ELR (cell line): Measurements from ENCODE around the gene ATP10A.

ENCODE experiments used
- DNase-seq: peaks from one replicate; pipeline ENCODE4 v3.0.0-alpha.2; 2015; ENCODE audit warnings: low read depth

Gene ATP10A

DNA sequence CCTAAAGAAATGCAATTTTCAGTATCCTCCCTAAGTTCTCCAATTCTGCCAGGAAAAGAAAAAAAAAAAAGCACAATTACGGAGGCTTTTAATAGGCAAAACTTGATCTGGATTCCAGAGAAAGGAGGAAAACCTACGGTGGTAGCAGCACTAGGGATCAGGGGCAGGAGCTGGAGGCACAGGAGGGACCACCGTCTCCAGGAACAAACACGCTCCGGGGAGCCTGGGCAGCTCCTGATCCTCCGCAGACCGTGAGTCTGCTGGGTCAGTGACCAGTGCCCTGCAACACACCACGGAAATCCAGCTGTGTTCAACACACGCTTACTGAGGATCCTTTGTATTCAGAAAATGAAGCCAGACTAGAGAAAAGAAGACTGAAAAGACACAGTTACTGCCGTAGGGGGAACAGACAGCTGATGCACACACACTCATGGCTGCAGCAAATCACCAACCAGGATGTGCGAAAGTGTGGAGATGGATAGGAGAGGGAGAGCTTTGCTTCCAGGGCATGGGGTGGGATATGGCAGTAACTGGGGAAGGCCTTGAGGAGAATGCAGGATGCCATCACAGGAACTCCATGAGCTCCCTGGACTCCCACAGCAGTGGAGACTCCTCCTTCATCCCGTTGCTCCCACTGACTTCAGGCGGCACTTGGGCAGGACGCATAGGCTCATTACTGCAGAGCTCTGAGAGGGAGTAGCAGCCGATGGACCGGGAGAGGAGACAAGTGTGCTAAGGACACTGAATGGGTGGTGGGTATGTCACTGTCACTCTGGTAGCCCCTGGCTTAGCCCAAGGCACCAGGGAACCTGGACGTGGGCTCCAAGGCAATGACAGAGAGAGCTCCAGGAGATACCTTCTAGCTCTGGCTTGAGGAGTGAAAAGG, 167.0 kb downstream of the ATP10A start:
- DNase-seq, result no peak

DNA sequence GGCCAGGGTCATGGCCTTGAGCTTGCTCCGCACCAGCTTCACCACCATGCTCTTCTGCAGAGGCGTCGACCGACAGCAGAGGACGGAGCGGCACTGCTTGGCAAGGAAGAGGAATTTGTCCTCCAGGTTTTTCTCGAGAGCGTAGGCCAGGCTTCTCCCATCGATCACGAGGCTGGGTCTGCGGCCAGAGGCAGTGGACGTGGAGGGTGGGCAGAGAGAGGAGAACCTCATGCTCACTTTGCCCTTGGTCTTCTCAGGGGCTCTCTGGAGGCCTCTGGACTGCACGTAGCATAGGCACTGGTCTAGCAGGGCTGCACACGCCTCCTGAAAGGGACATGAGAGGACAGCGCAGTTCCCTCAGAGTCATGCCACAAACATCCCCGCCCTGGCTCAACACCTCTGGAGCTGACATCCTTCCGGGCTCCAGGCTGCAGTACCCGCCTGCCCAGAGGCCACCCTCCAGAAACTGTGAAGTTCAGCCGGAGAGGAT, 168.3 kb downstream of the ATP10A start:
- DNase-seq, result no peak

DNA sequence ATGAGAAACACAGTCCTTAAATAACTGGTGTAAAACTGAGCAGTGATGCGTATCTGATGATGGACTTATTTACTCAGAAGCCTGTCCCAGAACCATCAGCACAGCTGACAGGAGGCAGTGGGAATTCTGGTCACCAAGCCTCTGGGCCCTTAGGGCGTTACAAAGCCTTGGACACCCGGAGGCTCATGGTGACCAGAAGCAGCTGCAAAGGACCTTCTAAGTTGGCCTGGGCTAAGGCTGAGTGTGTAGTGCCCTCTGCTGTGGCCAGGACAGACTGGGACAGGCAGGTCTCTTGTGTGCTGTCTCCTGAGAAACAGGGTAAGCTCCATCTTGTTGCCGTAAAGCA, 168.9 kb downstream of the ATP10A start:
- no peak for DNase-seq

DNA sequence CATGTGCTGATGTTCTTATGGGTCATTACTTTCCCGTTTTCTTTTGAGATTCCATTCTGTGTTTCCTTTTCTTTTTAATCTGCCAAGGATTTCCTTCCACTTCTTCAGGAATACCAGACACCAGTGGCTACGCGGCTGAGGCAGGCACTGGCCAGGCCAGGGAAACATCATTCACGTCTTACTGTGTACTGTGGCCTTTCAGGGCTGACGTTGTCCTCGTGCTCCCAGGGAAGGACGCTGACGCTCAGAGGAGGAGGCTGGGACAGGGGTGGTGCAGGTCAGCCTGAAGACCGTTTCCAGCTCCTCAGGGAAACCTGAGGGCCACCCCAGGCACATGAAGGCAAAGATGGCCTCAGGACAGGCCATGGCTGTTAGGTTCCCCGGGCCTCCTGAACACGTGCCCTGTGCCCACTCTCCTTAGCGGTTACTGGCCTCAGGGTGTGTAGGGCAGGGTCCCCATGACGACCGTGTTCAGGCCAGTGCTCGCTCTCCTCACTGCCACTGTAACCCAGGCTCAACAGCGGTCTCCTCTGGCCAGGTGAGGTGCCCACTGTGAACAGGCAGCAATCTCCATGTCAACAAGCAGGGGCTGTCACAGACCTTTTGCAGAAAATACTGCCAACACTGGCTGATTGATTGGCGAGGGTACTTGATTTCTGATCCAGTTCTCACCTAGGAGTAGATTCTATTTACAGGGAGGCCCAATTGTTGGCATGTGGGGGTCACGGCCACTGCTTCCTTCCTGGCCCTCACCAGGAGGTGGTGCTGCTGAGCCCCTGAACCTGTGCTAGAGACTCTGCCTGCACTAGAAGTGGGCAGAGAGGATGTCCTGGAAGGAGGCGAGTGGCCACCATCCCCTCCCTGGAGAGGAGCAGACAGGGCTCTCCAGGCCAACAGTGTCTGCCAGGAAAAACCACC, 169.5 kb downstream of the ATP10A start:
- DNase-seq, result no peak

DNA sequence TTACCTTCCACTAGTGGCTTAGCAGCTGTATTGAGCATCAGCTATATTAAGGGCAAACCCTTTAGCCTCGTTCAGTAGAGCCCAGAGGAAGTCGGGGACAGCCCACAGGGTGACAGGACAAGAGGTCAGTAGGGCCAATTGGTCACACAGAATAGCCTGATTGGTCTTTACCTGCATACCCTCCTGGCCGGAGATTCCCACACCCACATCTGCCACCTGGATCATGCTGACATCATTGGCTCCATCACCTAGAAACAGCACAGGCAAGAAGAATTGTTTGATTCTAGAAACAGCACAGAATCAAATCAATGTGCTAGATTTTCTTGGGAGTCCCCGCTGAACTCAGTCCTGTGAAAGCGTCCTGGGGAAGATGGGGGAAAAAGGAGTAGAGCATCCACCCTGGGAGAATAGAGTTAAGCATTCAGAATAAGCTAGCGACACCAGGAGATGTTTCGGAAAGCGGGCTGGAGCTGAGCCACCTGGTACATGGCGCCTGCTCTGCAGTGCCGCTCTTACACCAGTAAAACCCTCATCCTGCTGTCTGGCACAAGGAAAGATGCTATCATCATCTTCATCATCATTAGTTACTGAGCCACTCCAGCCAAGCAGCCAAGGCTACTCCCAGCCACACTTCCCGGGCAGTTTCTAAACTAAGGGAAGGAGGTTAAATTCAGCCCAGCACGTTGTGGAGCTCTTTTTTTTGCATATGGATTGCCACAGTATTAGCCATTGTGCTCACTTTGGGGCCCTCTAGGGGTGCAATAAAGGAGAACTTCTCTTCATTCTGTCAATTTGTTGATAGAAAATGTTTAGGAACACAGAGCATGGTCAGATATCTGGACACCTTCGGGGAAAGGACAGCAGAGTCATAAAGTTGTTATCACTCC, 171.3 kb downstream of the ATP10A start:
- DNase-seq, result no peak

DNA sequence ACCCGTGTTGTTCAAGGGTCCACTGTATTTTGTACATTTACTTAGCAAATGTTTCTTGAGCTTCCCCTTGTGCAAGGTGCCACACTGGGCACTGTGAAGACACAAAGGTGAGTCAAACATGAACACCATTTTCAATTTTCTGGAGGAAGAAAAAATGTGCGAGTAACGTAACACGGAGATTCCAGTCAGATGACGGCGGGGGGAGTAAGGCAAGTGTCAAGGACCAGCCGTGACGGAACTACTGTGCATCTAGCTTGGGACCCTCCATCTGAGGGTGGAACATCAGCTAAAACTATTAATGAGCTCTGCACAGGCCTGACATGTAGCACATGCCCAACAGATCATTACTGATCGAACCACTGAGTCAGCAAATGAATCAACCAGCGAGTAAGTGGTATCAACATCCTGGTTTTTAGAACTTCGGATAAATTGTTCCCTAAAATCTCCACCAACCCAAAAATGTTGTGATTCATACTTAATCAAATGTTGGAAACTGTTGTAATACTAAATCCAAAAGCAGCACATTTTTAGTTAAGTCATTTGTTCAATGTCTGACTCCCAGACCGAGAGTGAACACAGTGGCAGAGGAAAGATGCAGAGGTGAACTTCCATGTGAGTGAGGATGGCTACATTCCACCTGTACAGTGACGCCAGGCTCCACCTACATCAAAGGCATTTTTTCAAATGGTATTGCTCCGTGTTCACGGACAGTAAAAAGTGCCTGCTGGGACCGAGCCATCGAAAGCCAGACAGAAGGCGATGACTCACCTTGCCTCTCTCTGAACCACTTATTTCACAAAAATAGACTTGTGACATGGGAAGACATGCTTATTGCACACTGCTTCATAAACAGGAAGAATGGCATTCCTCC, 172.2 kb downstream of the ATP10A start:
- DNase-seq, result no peak

DNA sequence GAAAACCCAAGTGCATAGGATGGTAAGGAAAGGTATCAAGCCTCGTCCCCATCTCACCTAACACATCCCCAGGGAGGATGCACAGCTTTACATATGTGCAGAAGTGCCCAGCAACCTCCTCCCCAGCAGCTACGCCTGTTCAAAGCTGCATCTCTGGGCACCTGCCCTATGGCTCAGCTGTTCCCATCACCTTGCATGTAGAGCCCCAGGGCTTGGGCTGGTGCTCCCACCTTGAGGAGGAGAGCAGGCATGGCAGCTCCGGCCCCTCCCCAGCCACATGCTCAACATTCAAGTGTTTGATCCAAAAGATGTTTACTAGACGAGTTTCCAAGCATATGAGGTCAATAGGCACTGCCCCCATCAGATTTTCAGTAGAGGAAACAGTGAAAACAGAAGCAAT, 173.5 kb downstream of the ATP10A start:
- DNase-seq, result no peak

DNA sequence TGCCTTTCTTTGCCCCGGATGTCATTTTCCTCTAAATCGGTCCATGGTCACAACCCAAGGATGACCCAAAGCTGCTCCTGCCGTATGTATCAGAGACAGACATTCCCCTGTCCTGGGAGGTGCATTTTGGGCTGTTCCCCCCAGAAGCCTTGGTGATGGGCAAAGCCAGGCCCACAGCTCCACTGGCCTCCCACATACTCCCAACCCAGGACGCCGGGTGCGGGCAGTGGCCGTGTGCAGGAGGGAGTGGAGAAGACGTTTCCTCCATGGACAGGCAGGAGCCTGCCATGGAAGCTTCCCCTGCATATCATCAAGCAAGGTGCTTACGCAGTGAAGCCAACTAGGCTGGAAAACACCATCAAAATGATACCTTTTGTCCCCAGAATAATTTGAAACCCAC, 175.0 kb downstream of the ATP10A start:
- DNase-seq, result no peak

DNA sequence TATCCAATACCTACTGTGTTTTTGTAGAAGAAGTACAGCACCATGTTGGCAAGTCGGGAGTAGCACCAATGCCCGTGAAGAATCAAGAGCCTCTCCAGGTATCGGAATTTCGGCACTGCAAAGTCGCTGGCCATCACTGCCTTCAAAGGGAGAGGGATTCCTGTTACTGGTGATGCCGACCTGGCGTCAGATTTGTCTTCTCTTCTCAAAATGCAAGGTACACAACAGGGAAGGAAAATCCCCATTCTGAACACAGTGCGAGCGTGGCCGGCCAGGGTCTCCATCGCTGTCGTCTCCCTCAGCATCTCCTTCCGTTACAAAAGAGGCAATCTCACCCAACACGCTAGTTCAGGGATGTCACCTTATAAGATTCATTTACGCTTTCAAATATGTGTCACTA, 175.4 kb downstream of the ATP10A start:
- no peak for DNase-seq

DNA sequence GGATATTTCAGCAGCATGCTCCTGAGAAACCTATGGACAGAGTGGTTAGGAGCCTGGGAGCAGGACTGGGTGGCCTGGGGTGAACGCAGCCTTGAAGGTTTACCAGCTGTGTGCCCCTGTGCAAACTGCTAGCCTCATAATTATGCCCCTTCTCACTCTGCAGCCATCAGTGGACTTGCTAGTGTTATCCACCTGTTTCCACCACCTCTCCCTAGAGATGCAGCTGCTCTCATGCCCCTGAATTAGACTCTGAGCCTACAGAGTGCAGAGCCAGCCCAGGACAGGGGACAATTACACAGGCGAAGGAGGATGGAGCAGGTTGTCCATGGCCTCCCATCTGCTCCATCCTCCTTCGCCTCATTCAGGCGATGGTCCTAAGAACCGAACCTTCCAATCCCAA, 175.9 kb downstream of the ATP10A start:
- no peak for DNase-seq

DNA sequence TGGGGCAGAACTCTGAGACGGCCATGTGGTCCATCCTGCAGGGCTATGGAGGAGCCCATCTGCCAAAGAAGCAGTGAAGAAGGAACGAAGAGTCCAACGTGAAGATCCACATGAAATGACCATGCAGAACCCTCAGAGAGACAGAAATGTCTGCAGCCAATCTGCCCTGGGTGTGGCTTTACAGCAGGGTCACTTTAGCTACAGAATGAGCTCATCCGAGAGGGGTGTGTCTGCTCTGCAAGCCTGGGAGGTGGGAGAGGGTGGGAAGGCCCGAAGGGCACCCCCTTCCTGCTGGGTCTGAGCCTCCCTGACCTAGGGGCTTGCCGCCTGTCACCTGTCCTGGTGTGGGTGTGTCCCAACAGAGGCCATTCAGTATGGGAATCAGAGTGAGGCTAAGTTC, 176.3 kb downstream of the ATP10A start:
- DNase-seq, result no peak

DNA sequence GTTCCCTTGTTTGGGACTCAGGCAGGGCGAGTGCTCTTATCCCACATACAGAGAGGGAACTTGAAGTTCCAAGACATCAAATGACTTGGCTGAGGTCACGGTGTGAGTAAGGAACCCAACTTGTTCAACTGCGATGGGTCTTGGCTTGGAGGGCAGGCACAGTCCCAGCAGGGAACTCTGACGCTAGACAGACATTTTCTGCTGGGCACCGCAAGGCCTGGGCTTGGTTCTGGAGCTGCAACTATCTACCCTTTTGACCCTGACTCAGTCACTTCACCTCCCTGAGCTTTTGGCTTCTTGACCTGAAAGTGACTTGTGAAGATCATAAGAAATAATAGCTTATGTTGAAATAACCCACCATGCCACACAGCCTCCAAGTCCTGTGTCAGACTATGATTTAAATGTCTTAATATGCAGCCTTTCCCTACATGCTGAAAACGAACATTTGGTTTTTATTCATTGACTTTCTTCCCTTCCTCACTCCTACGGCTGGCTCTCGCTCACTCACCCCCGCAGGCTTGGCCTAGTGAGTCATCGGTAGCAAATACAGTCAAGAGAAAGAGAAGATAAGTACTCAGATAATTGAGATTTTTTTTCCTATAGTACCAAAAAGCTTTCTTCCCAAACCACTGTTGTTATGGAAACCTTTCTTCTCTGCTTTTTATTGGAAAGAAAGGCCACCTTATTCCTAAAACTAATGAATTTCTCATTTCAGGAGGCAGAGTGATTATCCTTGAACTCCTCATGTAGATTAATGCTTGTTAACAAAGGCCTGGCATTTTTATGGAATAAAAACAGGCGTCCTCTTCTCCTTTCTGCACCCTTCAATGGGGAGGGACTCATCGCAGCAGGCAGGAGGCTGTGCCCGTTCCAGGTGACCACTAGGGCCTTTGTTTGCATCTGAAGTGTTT, 178.4 kb downstream of the ATP10A start:
- no peak for DNase-seq

DNA sequence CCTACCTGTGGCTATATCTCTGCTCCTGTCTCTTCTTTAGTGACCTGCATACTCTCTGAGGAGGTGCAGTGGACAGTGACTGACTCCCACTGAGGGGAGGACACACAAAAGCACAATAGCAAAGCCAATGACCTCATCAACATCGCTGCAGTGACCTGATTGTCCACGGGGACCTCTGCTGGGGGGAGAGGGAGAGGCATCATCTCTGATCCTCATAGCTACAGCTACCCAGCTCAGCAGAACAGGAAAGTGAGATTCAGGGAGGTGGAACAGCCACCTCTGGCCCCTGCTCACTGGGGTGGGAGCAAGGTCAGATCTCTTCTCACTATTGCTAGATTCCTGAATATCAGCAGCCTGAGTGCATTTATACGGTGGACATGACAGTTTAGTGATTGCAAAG, 179.2 kb downstream of the ATP10A start:
- no peak for DNase-seq

DNA sequence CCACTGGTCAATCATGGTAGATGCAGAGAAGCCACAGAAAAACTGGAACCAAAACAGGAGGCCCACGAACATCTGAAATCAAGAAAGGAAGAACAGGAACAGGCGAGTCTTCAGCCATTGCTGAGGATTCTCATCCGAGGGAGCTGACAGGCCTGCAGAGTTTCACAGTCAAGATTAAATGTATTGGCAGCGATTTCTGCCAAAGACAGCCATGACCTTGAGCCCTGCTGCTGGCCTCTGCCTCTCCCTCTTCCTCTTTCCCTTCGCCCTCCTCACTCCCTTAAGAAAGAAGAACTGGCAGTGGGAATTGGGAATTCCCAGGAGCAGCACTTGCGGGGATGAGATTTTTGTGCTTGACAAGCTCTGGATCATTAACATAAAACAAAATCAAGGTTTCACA, 179.7 kb downstream of the ATP10A start:
- no peak for DNase-seq

DNA sequence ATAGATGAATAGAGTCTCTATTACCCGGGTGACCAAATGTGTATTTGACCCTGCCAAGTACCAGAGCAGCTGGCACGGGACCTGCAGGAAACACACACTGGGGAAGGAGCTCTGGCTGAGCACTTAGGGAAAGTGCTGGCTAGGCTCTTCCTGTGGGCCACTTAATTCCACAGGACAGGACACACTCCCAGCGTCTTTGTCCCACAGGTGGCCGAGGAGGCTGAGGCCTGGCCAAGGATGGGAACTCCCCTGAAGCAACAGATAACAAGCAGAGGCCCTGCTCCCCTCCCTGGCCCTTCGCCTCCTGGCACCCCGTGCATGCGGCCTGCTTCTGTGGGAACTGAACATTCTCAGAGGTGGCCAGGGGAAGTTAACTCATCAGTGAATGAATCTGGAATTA, 180.8 kb downstream of the ATP10A start:
- no peak for DNase-seq

DNA sequence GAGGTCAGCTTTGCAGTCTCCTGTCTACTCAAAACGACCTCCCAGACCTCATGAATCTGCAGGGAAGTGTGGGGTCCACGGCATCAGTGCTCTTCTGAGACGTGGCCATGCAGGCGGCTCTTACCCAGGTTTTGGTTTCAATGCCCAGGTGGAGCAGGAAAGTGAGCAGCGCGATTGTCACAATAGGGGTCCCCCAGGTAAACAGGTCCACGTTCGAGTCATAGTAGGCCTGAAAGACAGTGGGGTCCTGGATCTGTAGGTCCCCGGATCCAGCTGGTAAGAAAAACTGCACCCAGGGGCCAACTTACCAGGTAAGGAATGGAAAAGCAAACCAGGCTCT, 182.5 kb downstream of the ATP10A start:
- no peak for DNase-seq

DNA sequence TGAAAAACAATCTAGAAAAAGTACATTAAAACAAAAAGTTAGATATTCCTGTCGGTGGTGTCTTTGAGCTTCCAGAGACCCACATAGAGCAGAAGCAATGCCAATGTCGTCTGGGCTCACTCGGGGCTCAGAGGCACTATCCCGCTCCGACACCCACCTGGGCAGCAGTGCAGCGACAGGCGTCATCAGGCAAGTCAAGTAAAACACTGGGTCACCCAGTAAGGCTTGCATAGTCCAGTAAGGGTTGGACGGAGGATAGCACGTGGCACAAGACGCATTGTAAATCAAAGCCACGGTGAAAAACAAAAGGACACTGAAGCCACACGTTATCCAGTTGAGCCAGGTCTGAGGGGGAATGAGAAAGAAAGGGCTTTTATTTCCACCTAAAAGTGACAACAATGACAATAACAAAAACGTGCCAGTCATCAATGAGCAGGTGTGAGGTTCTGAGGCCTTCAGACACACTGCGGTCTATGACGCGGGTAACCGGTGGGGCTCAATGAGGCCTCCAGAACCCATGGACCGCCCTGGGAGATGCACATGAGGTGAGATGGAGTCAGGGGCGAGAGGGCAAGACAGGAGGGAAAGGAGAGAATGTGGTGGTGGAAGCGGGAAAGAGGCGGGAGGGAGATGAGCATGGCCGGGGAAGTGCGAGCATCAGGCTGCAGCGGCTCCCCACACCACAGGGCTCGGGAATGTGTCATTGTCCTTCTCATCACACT, 183.0 kb downstream of the ATP10A start:
- DNase-seq, result no peak

DNA sequence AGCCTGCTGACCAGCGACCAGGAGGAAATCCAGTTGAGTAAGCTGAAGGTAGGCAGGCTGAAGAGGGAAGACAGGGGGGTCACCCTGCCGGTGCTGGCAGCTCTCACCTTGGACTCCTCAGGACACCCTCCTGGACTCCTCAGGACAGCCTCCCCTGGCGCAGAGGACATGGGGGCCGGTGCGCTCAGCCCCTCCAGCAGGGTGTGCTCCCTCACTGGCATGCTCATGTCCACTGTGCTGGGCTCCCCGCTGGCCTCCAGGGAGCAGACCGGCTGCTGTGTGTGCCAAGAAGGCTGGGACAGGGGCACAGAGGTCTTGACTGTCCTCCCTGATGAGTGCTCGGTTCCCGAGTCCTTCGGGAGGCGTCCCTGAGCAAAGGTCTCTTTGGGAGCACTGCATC, 183.6 kb downstream of the ATP10A start:
- no peak for DNase-seq

DNA sequence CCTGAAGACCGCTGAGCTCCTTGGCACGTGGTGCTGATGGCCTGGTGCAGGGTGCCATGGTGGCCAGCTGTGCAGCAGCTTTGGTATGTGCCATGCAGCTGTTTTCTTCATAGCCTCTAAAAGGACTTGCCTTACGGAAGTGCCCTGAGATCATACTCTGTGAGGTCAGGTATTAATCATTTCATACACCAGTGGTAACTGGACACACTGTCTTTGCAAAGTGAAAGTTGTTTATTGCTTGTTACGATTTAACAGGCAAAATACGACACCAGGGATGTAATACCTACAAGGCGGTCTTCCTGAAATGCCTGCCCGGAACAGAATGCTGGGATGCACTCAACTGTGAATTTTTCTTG, 184.6 kb downstream of the ATP10A start:
- no peak for DNase-seq
